A673 (cell line): ENCODE data around the gene MYRF. TPM values are rescaled to one million over a fixed set of nuclear protein-coding genes. Genes with fewer than 3 reads are reported as not detected.

Experiments used
- BruUV-seq: library from RNA; stranded (reverse); fragments of 400-500 nt; replicated peaks from 2 replicates; lab custom pipeline; 2021; lab: Mats Ljungman, UMichigan
- CTCF ChIA-PET: fragments of 300-600 bp; sonication (Branson Sonifier 250); formaldehyde crosslinking; loops from one replicate; lab custom pipeline; 2022; ENCODE audit warnings: antibody characterized with exemption; lab: Charles Lee
- POLR2A ChIA-PET: fragments of 300-600 bp; sonication (Branson Sonifier 250); formaldehyde crosslinking; loops from one replicate; lab custom pipeline; 2022; ENCODE audit warnings: antibody characterized with exemption; ENCODE audit not compliant: low non-redundant PET; lab: Charles Lee
- DNase-seq: peaks from one replicate; pipeline ENCODE4 v3.0.0-alpha.2; 2015; ENCODE audit warnings: low spot score
- H3K27ac ChIP-seq: fragments of 200-600 bp; sonication (generic); 2 replicates; pipeline ENCODE4 v1.5.1; 2016; ENCODE audit warnings: mixed run types, low read depth, mild to moderate bottlenecking, mixed read lengths, antibody characterized with exemption, low read length; ENCODE audit not compliant: poor library complexity, severe bottlenecking
- H3K27me3 ChIP-seq: fragments of 200-600 bp; sonication (generic); replicated peaks from 2 replicates; pipeline ENCODE4 v1.6.1; 2017; ENCODE audit warnings: mixed run types, low read depth, mild to moderate bottlenecking, mixed read lengths, antibody characterized with exemption, low read length; ENCODE audit not compliant: insufficient read depth, poor library complexity
- H3K36me3 ChIP-seq: fragments of 200-600 bp; sonication (generic); 2 replicates; pipeline ENCODE4 v1.6.1; 2016; ENCODE audit warnings: mixed run types, mild to moderate bottlenecking, mixed read lengths, antibody characterized with exemption, low read length; ENCODE audit not compliant: insufficient read depth, poor library complexity, severe bottlenecking
- H3K4me1 ChIP-seq: fragments of 200-600 bp; sonication (generic); 2 replicates; pipeline ENCODE4 v1.6.1; 2017; ENCODE audit warnings: mixed run types, mild to moderate bottlenecking, mixed read lengths, antibody characterized with exemption, low read length; ENCODE audit not compliant: insufficient read depth, poor library complexity, severe bottlenecking
- H3K4me3 ChIP-seq: fragments of 200-600 bp; sonication (generic); 2 replicates; pipeline ENCODE4 v1.5.1; 2016; ENCODE audit warnings: low read depth, mixed run types, mild to moderate bottlenecking, mixed read lengths, low read length; ENCODE audit not compliant: poor library complexity, severe bottlenecking
- H3K9me3 ChIP-seq: fragments of 200-600 bp; sonication (generic); 2 replicates; pipeline ENCODE4 v1.6.1; 2016; ENCODE audit warnings: mixed run types, low read depth, mild to moderate bottlenecking, mixed read lengths, antibody characterized with exemption, low read length; ENCODE audit not compliant: poor library complexity, severe bottlenecking
- EZH2 ChIP-seq: fragments of 200-600 bp; sonication (generic); IDR thresholded peaks from 2 replicates; pipeline ENCODE4 v1.6.1; 2017; ENCODE audit warnings: borderline replicate concordance, low read depth, mild to moderate bottlenecking, mixed read lengths, antibody characterized with exemption, low read length; ENCODE audit not compliant: poor library complexity, severe bottlenecking
- intact Hi-C: fragments of 100-400 bp; cut with micrococcal nuclease; formaldehyde crosslinking; loops from one replicate; pipeline ENCODE4 v1.10.0; 2022; ENCODE audit not compliant: unreplicated experiment
- total RNA-seq: library from RNA; stranded (reverse); gene quantifications from 2 replicates; pipeline ENCODE4 v1.2.3, GENCODE V29; 2021
- TF ChIP-seq, protein P1 (sequence below): fragments of 300-800, 200-600 bp; sonication (generic); conservative IDR thresholded peaks from 2 replicates; pipeline ENCODE4 v1.5.1; 2017; ENCODE audit warnings: low read depth, mild to moderate bottlenecking, antibody characterized with exemption, low read length, moderate library complexity, mixed read lengths

MYRF gene
- total RNA-seq, 1 experiment from 2014 or later, result 11.2 TPM

DNA sequence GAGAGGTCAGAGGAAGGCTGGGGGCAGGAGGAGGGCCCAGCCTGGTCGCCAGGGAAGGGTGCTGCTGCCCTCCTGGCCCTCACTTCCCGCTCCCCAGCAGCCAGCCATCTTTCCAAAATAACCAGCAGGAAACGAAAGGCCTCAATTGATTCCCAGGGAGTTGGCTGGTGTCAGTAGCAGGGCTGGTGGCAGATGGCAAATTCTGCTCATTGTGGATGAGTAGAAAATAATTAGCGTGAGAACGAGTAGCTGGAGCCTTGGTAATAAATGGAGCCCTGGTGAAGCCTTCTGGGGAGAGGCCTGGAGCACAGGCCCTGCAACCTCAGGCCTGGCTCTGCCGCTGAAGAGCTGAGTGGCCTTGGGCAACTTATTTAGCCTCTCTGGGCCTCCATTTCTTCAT lies 40.9 kb upstream of the MYRF start:
- Histone ChIP-seq H3K36me3 (no peaks in the 10 kb centered on the region), H3K27me3 (no peaks in the 10 kb centered on the region), H3K9me3 (no peaks in the 10 kb centered on the region), H3K4me1 (peaks cover 12% of the 10 kb centered on the region), H3K4me3 (no peak overlapping the region), H3K27ac (no peak overlapping the region)
- intact Hi-C loops, result no loop called here
- no peak for DNase-seq
- ChIA-PET POLR2A (no interaction called here), CTCF (no interaction called here)
- BruUV-seq, result no TSS peak
- no peak for TF ChIP-seq EZH2

DNA sequence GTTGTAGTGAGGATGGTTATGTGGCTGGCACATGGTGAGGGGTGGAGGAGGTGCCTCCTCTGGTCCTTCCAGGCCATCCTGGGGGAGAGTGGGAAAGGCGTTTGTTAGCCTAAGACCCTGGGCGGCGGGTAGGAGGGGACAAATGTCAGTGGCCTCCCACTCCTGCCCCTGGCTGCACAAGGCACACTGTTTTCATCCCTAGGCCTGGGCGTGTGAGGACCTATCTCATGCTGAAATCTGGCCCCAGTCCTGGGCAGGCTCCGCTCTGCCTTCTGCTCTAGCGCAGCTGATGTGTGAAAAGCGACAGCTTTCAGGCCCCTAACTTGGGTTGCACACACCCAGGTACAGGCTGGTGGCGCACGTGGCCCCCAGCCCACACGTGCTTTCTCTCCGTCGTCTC lies 40.1 kb upstream of the MYRF start:
- POLR2A ChIA-PET, result no interaction called here
- CTCF ChIA-PET, result no interaction called here

DNA sequence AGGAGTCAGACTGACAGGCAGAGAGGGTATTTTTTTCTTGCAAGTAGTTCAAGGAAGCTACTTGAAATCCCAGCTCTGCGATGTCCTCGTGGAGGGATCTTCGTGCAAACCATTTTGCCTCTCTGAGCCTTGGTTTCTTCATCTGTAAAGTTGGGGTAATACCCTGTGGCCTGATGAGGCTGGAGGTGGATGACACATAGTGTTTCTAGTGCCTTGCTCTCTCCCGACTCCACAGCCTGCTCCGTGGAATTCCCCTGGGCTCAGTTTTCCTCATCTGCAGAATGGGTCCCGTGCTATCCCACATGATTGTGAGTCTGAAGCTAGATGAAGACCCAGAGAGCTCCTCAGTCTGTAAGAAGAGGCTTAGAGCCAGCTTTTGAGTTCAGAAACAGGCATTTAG lies 39.6 kb upstream of the MYRF start:
- ChIA-PET CTCF (no interaction called here), POLR2A (no interaction called here)
- Histone ChIP-seq H3K27me3 (no peaks in the 10 kb centered on the region), H3K4me3 (no peak overlapping the region), H3K27ac (no peak overlapping the region), H3K36me3 (no peaks in the 10 kb centered on the region), H3K9me3 (no peaks in the 10 kb centered on the region), H3K4me1 (peaks cover 15% of the 10 kb centered on the region)
- DNase-seq, result no peak
- intact Hi-C loops, result no loop called here
- BruUV-seq, result no TSS peak
- TF ChIP-seq EZH2, result no peak
- TF ChIP-seq, protein P1, sequence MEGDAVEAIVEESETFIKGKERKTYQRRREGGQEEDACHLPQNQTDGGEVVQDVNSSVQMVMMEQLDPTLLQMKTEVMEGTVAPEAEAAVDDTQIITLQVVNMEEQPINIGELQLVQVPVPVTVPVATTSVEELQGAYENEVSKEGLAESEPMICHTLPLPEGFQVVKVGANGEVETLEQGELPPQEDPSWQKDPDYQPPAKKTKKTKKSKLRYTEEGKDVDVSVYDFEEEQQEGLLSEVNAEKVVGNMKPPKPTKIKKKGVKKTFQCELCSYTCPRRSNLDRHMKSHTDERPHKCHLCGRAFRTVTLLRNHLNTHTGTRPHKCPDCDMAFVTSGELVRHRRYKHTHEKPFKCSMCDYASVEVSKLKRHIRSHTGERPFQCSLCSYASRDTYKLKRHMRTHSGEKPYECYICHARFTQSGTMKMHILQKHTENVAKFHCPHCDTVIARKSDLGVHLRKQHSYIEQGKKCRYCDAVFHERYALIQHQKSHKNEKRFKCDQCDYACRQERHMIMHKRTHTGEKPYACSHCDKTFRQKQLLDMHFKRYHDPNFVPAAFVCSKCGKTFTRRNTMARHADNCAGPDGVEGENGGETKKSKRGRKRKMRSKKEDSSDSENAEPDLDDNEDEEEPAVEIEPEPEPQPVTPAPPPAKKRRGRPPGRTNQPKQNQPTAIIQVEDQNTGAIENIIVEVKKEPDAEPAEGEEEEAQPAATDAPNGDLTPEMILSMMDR, result no peak

More for the DNA sequence above, 40.1 kb upstream of the MYRF start:
- BruUV-seq, result no TSS peak
- Histone ChIP-seq H3K27me3 (no peaks in the 10 kb centered on the region), H3K27ac (no peak overlapping the region), H3K4me1 (peaks cover 12% of the 10 kb centered on the region), H3K9me3 (no peaks in the 10 kb centered on the region), H3K36me3 (no peaks in the 10 kb centered on the region), H3K4me3 (no peak overlapping the region)
- intact Hi-C loops, result no loop called here
- no peak for DNase-seq
- TF ChIP-seq EZH2, result no peak
- TF ChIP-seq, protein P1, result no peak

DNA sequence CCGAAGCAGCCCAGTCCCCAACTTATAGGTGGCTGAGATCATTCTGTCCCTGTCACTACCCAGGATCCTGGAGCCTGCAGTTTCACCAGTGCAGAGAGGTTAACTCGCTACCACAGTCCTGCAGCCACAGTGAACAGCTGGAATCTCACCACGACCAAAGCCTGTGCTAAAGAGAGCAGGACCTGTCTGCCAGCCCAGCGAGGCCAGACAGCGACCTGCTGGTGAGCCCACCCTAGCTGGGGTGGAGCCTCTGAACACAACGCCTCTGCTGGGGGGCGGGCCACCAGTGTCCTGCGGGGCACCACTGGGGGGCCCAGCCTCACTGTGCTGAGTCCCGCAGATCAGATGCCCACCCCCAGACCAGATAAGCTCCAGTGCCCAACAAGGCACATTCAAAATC lies 39.0 kb upstream of the MYRF start:
- Histone ChIP-seq H3K4me1 (peaks cover 20% of the 10 kb centered on the region), H3K36me3 (no peaks in the 10 kb centered on the region), H3K9me3 (no peaks in the 10 kb centered on the region), H3K27me3 (no peaks in the 10 kb centered on the region), H3K4me3 (no peak overlapping the region), H3K27ac (no peak overlapping the region)
- POLR2A ChIA-PET, result no interaction called here
- CTCF ChIA-PET, result no interaction called here
- TF ChIP-seq, protein P1, result no peak
- no peak for TF ChIP-seq EZH2
- BruUV-seq, result no TSS peak
- intact Hi-C loops, result no loop called here
- no peak for DNase-seq
